ENCODE measurements around the gene KDM4C.
A peak's percentile ranks its signal among the peaks of the same experiment; 100 is the strongest.

KDM4C gene

GRCh38 chr9:6816581-6816980 lies 58.8 kb downstream of the KDM4C start:
- no peak for DNase-seq

- DNase-seq = no peak
Observed at GRCh38 chr9:6818292-6818922, 60.6 kb downstream of the KDM4C start.

GRCh38 chr9:6819112-6819511 lies 61.3 kb downstream of the KDM4C start:
- DNase-seq = no peak

DNA sequence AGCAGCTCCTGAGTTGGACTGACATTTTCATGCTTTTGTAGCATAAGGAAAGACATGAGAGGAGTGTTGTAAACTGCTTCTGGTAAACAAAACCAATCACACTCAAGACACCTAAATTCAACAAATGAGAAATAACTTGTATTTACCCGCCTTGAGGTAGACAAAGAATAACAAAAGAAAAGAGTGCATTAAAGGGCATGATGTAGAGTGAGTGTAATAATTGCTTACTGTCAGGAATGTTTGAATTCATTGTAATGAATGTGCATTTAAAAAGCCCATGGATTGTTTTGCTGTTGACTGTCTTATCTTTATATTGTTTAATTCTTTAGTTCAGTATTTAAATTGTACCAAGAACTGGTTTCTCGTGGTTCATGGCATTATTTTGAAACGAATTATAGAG lies 61.8 kb downstream of the KDM4C start:
- no peak for DNase-seq

- no peak for DNase-seq
Observed at GRCh38 chr9:6822696-6823095, 64.9 kb downstream of the KDM4C start.

DNA sequence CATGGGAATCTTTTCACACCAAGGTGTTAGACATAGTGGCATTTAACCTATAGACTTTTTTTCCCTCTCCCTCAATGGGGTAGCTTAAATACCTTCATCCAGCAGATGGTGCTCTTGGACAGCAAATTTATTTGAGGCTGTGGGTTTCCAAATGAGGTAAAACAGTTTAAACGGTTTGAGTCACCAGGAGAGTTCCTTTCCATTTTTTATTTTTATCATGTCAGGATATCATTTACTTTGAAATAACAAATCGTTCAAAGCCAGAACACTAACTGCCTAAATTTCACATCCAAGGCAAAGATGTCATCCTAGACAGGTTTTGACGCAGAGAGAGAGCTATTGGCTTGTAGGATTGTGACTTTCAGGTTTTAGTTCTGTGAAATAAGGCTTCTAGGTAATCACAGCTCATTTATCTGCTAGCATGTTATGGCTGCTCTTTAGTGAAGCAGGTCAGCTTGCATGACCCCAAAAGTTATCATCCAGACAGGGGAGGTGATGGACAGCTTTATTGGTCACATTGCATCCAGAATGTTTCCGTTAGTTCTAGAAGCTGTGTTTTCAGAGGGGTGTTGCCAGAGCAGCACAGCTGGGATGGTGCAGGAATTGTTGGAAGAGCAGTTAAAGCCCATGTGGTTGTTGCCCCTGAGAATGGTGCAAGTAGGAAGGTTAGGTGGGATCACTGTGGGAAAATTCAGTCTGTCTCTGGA lies 69.8 kb downstream of the KDM4C start:
- DNase-seq = peak; percentile 44

DNA sequence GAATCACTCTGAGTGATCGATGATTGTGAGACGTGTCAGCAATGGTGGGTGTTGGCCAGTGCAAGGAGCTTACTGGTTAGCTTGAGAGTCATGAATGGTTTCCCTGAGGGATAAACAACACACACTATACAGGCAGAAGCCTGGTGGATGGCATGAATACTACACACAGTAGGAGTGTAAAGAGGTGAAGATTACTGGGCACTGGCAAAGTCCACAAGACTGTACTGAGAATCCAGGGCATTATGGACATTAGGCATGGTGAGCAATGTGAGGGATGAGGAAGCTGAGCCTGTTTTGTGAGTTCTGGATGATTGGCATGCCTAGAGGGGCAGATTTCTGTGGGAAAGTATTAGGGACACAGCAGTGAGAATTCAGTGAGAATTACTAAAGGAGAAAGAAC lies 71.3 kb downstream of the KDM4C start:
- no peak for DNase-seq

DNA sequence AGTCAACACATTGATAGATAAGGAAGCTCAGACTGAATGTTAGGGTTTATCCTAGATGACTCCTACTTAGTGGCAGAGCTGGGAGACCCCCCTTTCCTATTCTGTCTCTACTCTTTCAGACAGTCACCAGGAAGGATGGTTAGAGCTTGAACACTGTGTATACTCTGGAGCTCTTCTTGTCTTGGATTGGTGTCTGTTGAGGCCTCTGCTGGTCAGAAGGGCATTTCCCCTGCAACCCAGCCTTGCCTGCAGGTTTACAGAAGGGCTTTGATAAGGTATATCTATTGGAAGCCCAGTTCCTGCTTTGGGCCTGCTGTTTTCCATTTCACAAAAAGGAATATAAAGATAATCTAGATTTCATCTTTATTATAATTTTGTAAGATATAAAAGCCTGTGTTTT lies 71.8 kb downstream of the KDM4C start:
- DNase-seq = no peak

DNA sequence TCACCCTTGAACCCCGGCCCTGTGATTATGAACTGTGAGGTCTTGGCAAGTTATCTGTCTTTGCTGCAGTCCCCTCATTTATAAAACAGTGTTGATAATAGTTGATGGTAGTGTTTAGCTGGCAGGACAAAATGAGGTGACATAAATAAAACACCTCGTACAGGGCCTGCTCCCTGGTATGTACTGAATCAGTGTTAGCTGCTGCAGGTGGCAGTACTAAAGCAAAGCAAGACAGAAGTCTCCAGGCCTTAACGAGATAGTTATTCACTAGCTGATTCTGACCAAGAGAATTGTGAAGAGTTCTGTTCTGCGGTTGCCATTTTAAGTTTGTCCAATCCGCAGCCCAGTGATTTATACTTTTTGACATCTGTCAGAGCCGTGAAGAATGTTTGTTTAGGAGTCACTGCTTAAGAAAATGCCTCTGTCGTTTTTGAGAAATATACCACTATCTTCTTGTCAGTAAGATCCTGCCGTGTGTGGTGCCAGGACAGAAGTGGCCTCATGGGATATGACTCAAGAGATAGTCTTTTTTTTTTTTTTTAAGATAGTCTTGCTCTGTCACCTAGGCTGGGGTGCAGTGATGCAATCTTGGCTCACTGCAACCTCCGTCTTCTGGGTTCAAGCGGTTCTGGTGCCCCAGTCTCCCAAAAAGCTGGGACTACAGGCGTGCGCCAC lies 75.9 kb downstream of the KDM4C start:
- DNase-seq = no peak

DNA sequence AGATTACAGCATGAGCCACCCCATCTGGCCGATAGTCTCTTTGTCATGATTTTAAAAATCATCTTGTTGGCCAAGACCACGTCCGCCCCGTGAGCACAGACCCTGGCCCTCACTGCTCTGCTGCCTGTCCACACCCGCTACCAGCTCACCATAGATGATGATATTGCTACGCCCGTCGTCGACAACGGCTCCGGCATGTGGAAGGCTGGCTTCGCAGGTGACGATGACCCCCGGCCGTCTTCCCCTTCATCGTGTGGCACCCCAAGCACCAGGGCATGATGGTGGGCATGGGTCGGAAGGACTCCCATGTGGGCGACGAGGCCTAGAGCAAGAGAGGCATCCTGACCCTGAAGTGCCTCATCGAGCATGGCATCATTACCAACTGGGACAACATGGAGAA lies 76.5 kb downstream of the KDM4C start:
- no peak for DNase-seq

GRCh38 chr9:6838158-6838557 lies 80.4 kb downstream of the KDM4C start:
- no peak for DNase-seq

- DNase-seq = no peak
Observed at GRCh38 chr9:6842584-6842947, 84.8 kb downstream of the KDM4C start.

- DNase-seq = no peak
Observed at GRCh38 chr9:6843742-6844141, 86.0 kb downstream of the KDM4C start.

- DNase-seq = no peak
Observed at GRCh38 chr9:6844267-6844666, 86.5 kb downstream of the KDM4C start.

DNA sequence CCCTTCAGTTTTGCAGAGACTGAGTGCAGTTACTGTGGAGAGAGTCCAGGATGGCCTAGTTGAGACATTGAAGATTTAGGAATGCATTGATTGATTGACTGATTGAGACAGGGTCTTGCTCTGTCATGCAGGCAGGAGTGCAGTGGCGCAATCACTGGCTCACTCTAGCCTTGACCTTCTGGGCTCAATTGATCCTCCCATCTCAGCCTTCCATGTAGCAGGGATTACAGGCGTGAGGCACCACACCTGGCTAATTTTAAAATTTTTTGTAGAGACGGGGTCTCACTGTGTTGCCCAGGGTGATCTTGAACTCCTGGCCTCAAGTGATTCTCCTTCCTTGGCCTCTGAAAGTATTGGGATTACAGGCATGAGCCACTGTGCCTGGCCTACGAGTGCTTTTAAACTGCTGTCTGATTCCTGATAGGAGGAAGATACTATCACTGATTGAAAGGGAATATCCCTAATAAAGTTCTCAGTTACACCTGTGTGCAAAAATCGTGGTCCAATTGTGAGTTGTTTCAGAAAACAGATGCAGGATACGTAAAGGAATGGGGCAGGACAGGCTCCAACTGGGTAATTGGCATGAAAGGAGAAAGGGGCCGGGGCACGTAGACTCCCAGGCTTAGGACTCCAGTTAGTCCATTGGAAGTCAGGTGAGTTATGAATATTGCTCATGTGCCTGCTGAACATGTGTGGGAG lies 87.5 kb downstream of the KDM4C start:
- DNase-seq = no peak

- peak; percentile 32 for DNase-seq
Observed at GRCh38 chr9:6845880-6846279, 88.1 kb downstream of the KDM4C start.

DNA sequence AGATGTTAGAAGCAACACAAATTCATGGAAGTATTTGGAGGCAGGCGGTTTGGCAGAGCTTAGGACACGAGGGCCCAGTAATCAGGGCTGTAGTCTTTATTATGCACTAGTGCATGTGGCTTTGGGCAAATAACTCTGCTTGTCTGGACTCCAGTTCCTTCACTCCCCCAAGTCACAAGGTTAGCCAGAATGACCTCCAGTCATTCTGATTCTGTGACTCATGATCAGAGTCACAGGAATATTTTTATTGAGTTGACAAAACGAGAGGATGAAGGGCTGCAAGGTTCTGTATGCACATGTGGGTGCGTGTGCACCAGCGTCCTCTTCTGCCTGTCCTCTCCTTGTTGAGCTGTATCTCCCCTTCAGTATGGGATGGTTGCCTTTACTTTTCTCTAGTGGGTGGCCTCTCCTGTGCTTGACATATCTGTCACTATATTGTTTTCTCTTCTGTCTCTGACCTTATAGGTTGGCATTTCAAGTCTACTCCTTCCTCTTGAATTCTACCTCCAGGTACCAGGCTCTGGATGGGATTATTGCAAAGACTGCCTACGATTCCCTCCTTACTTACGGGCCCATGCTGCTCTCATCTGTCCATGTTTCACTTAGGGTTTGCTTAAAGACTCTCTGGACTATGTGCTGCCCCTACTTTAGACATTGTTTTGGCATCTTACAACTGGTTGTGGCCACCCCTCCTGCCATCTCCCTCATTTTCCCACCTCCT lies 94.6 kb downstream of the KDM4C start:
- DNase-seq = peak; percentile 63

GRCh38 chr9:6855860-6856259 lies 98.1 kb downstream of the KDM4C start:
- no peak for DNase-seq

- DNase-seq = no peak
Observed at GRCh38 chr9:6864102-6864501, 106.3 kb downstream of the KDM4C start.

DNA sequence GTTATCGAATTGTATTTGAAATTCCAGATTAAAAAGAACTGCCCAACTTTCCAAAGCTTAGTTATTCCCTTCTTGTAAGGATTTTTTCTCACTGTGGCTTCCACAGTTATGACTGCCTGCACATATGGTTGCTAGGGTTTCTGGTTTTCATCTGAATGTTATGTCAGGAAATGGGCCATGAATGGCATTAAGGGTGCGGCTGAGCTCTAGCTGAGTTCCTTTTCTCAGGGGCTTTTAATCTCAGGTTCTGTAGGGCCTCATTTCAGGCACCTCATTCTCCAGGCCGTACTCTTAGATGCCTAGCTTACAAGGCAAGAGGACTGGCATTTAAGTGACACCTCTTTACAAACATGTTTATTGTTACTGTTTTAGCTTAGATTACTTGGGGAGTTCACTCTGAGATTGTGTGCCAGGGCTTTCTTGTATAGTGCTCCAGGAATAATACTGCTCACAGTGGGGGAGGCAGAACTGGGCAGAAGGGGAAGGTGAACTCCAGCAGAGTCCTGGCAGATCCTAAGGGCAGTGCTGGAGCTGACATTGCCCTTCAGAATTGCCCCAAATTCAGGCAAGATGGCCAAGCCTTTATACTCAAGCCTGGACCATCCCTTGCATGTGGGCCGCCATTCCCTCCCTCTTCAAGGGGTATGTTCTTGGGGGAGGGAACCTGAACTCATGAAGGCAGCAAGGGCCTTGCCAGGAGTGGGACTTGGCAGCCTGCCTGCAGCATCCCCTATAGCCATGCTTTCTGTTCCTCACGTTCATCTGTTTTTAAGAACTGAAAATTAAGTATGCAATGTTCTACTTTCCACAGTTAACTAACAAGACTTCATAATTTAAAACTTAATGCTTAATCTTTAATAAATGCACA lies 111.5 kb downstream of the KDM4C start:
- DNase-seq = no peak

DNA sequence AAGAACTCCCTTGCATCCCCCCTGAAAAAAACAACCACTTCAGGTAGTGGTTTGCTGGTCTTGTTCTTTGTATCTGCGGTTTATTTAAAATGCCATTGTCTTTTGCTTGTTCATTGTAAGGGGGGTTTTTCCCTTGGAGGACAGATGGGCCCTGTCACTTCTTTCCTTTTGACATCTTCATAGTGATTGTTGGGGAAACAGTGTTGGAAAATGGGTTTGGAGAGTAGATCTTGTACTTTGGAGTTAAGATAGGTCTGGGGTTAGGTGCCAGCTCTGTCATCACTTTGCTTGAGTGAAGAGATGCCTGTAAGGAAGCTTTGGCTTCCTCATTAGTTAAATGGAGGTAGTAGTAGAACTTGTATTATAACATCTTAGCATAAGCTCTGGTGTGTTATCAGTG lies 112.4 kb downstream of the KDM4C start:
- no peak for DNase-seq

Data from kidney glomerular epithelial cell (primary cell).